DND-41 (cell line): ENCODE data around the gene IFNK.

ENCODE experiments used
- ATAC-seq: fragments of 200-7000 bp; cut with Tn5 transposase; 3 replicates; pipeline ENCODE4 v1.9.1; 2021; ENCODE audit warnings: low read depth; ENCODE audit not compliant: insufficient read depth
- DNase-seq: peaks from one replicate; pipeline ENCODE4 v3.0.0-alpha.2; 2020
- H2AFZ ChIP-seq: 2 replicates; pipeline ENCODE4 v1.6.0; 2012; ENCODE audit warnings: low read depth, low read length
- H3K27ac ChIP-seq: 2 replicates; pipeline ENCODE4 v1.5.1; 2012; ENCODE audit warnings: low read length, inconsistent platforms
- H3K27me3 ChIP-seq: fragments of 200-600 bp; sonication (generic); 2 replicates; pipeline ENCODE4 v1.6.0; 2012; ENCODE audit warnings: low read length, mild to moderate bottlenecking, inconsistent platforms; ENCODE audit not compliant: insufficient read depth, poor library complexity
- H3K36me3 ChIP-seq: 2 replicates; pipeline ENCODE4 v1.5.1; 2012; ENCODE audit warnings: low read length, inconsistent platforms; ENCODE audit not compliant: insufficient read depth
- H3K4me1 ChIP-seq: 2 replicates; pipeline ENCODE4 v1.5.1; 2012; ENCODE audit warnings: mild to moderate bottlenecking, low read length; ENCODE audit not compliant: insufficient read depth
- H3K4me2 ChIP-seq: 2 replicates; pipeline ENCODE4 v1.6.0; 2012; ENCODE audit warnings: mild to moderate bottlenecking, moderate library complexity, low read length, inconsistent platforms; ENCODE audit not compliant: insufficient read depth
- H3K4me3 ChIP-seq, 2 experiments: fragments of 200-600 bp in 1 of 2; shearing (Covaris generic) in 1 of 2; 2 replicates each; pipeline ENCODE4 v1.5.1; 2012 to 2016; ENCODE audit warnings: inconsistent platforms in 2 of 2, low read length in 2 of 2, mild to moderate bottlenecking in 2 of 2, low read depth in 1 of 2, moderate library complexity in 1 of 2
- H3K79me2 ChIP-seq: 2 replicates; pipeline ENCODE4 v1.6.0; 2012; ENCODE audit warnings: low read length, inconsistent platforms; ENCODE audit not compliant: insufficient read depth
- H3K9ac ChIP-seq: 2 replicates; pipeline ENCODE4 v1.6.0; 2012; ENCODE audit warnings: low read depth, mild to moderate bottlenecking, inconsistent platforms, low read length, moderate library complexity
- H3K9me3 ChIP-seq: 2 replicates; pipeline ENCODE4 v1.5.1; 2012; ENCODE audit warnings: low read length, moderate library complexity, mild to moderate bottlenecking, inconsistent platforms; ENCODE audit not compliant: insufficient read depth, severe bottlenecking
- H4K20me1 ChIP-seq: 2 replicates; pipeline ENCODE4 v1.6.0; 2012; ENCODE audit warnings: low read length; ENCODE audit not compliant: insufficient read depth
- CTCF ChIP-seq: IDR thresholded peaks from 2 replicates; pipeline ENCODE4 v1.5.1; 2012; ENCODE audit warnings: borderline replicate concordance, low read length, moderate library complexity, mild to moderate bottlenecking; ENCODE audit not compliant: poor library complexity, severe bottlenecking; ENCODE audit errors: extremely low read depth
- EZH2 ChIP-seq: IDR thresholded peaks from 3 replicates; pipeline ENCODE4 v1.6.1; 2012; ENCODE audit warnings: borderline replicate concordance, low read depth, mild to moderate bottlenecking, moderate library complexity, low read length, inconsistent platforms; ENCODE audit not compliant: severe bottlenecking

The IFNK gene

GRCh38 chr9:27561685-27562084, 37.6 kb downstream of the IFNK start:
- no peak for ATAC-seq
- H3K27ac ChIP-seq, result no peak overlapping the region
- H3K4me1 ChIP-seq, result no peaks in the 10 kb centered on the region
- no peak overlapping the region for H3K4me2 ChIP-seq
- H3K9ac ChIP-seq, result no peak overlapping the region
- no peak overlapping the region for H3K4me3 ChIP-seq
- no peak for DNase-seq
- peaks cover 5% of the 10 kb centered on the region; the same call in 1 of the 2 replicates for H3K36me3 ChIP-seq
- H3K79me2 ChIP-seq, result no peaks in the 10 kb centered on the region
- no peaks in the 10 kb centered on the region for H3K9me3 ChIP-seq
- no peaks in the 10 kb centered on the region for H3K27me3 ChIP-seq
- no peak for TF ChIP-seq CTCF
- no peak for TF ChIP-seq EZH2
- H2AFZ ChIP-seq, result no peak overlapping the region
- H4K20me1 ChIP-seq, result no peaks in the 10 kb centered on the region

GRCh38 chr9:27563738-27564430, 39.8 kb downstream of the IFNK start:
- Histone ChIP-seq H3K4me3 (no peak overlapping the region), H3K79me2 (no peaks in the 10 kb centered on the region), H2AFZ (no peak overlapping the region), H3K4me2 (no peak overlapping the region), H3K9ac (no peak overlapping the region), H3K27me3 (no peaks in the 10 kb centered on the region), H4K20me1 (no peaks in the 10 kb centered on the region), H3K27ac (no peak overlapping the region), H3K9me3 (no peaks in the 10 kb centered on the region), H3K36me3 (peaks cover 5% of the 10 kb centered on the region; the same call in 1 of the 2 replicates), H3K4me1 (no peaks in the 10 kb centered on the region)
- DNase-seq (no peak), ATAC-seq (no peak)
- TF ChIP-seq CTCF (no peak), EZH2 (no peak)

GRCh38 chr9:27564670-27565069, 40.6 kb downstream of the IFNK start:
- Histone ChIP-seq H2AFZ (no peak overlapping the region), H3K4me3 (no peak overlapping the region), H4K20me1 (no peaks in the 10 kb centered on the region), H3K4me2 (no peak overlapping the region), H3K9me3 (no peaks in the 10 kb centered on the region), H3K9ac (no peak overlapping the region), H3K79me2 (no peaks in the 10 kb centered on the region), H3K27ac (no peak overlapping the region), H3K36me3 (peaks cover 5% of the 10 kb centered on the region; the same call in 1 of the 2 replicates), H3K4me1 (no peaks in the 10 kb centered on the region), H3K27me3 (no peaks in the 10 kb centered on the region)
- ATAC-seq (no peak), DNase-seq (no peak)
- no peak for TF ChIP-seq CTCF
- TF ChIP-seq EZH2, result no peak

- no peak overlapping the region for H3K9ac ChIP-seq
- no peak overlapping the region for H3K4me3 ChIP-seq
- H3K4me1 ChIP-seq, result no peaks in the 10 kb centered on the region
- no peak overlapping the region for H2AFZ ChIP-seq
- TF ChIP-seq CTCF (no peak), EZH2 (no peak)
- no peak overlapping the region for H3K27ac ChIP-seq
- no peaks in the 10 kb centered on the region for H3K79me2 ChIP-seq
- peaks cover 5% of the 10 kb centered on the region; the same call in 1 of the 2 replicates for H3K36me3 ChIP-seq
- ATAC-seq, result no peak
- no peaks in the 10 kb centered on the region for H4K20me1 ChIP-seq
- H3K4me2 ChIP-seq, result no peak overlapping the region
- no peaks in the 10 kb centered on the region for H3K9me3 ChIP-seq
- H3K27me3 ChIP-seq, result no peaks in the 10 kb centered on the region
- no peak for DNase-seq
These were observed 41.6 kb downstream of the IFNK start for GRCh38 chr9:27565696-27566095.
